GM23338 (cell line): Measurements from ENCODE around the gene ADAM20.

Experiments
- CREB1 ChIP-seq: fragments of 250-450 bp; sonication (Bioruptor Pico); IDR thresholded peaks from 2 replicates; pipeline ENCODE4 v1.5.0; 2020; ENCODE audit warnings: low read depth, mild to moderate bottlenecking, moderate library complexity
- CTCF ChIP-seq, 2 experiments: fragments of 200-600 bp in 1 of 2; sonication (generic) in 1 of 2; conservative IDR thresholded peaks; 2 replicates each; pipeline versions ENCODE4 v1.5.1 to v1.6.1; 2016 to 2017; ENCODE audit warnings: antibody characterized with exemption in 2 of 2, low read depth in 2 of 2, mild to moderate bottlenecking in 2 of 2, moderate library complexity in 1 of 2
- ETS1 ChIP-seq: IDR thresholded peaks from 2 replicates; pipeline ENCODE4 v1.6.1; 2016; ENCODE audit warnings: antibody characterized with exemption
- EZH2 ChIP-seq: fragments of 200-600 bp; sonication (generic); IDR thresholded peaks from one replicate; pipeline ENCODE4 v1.8.0; 2017; ENCODE audit warnings: antibody characterized with exemption, mild to moderate bottlenecking, low read depth; ENCODE audit not compliant: unreplicated experiment
- EZH2phosphoT487 ChIP-seq: fragments of 200-600 bp; sonication (generic); IDR thresholded peaks from one replicate; pipeline ENCODE4 v1.8.1; 2018; ENCODE audit warnings: antibody characterized with exemption; ENCODE audit not compliant: unreplicated experiment
- JUNB ChIP-seq: IDR thresholded peaks from one replicate; pipeline ENCODE4 v1.6.1; 2016; ENCODE audit warnings: antibody characterized with exemption; ENCODE audit not compliant: unreplicated experiment
- NANOG ChIP-seq: IDR thresholded peaks from 2 replicates; pipeline ENCODE4 v1.6.1; 2016; ENCODE audit warnings: antibody characterized with exemption, borderline replicate concordance
- POLR2AphosphoS5 ChIP-seq: IDR thresholded peaks from 2 replicates; pipeline ENCODE4 v1.6.1; 2016; ENCODE audit warnings: antibody characterized with exemption, low read depth
- REST ChIP-seq: IDR thresholded peaks from one replicate; pipeline ENCODE4 v1.6.1; 2018; ENCODE audit warnings: antibody characterized with exemption; ENCODE audit not compliant: unreplicated experiment
- ZNF331 ChIP-seq: fragments of 250-450 bp; sonication (Bioruptor Pico); IDR thresholded peaks from 2 replicates; pipeline ENCODE4 v1.5.0; 2020; ENCODE audit warnings: low read depth, mild to moderate bottlenecking, moderate library complexity

DNA sequence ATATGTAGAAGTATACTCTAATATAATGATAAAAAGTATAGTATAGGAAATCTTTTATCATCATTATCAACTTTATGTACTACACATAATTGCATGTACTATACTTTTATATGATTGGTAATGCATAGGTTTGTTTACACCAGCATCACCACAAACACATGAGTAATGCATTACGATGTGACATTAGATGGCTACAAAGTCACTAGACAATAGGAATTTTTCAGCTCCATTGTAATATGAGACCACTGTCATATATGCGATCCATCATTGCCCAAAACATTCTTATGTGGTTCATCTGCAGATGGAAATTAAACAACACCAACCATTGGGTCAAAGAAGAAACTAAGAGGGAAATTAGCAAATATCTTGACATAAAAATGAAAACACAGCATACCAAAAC, 4.4 kb downstream of the ADAM20 start:
- TF ChIP-seq CTCF (conservative IDR thresholded peaks at IDR 0.05; ENCODE audit: low read depth in 2 of 2) (no peak), ETS1 (no peak), EZH2 (no peak), EZH2phosphoT487 (no peak), NANOG (no peak), POLR2AphosphoS5 (no peak), REST (no peak), ZNF331 (no peak), JUNB (no peak), CREB1 (CRISPR knock-in tag) (no peak)
